CD4-positive, alpha-beta T cell treated with Interleukin-10 for 1 hour (primary cell): ENCODE results near the gene VAPB.
"Not testable (repeated sequence)": the region's sequence is repeated elsewhere in the genome, so short reads cannot be mapped to it uniquely, and the experiment has no call there.

Experiments used
- DNase-seq: peaks from one replicate; pipeline ENCODE4 v3.0.0-alpha.2; 2020

VAPB gene

GRCh38 chr20:58408603-58409246, 19.7 kb downstream of the VAPB start:
- DNase-seq = peak; percentile 48

DNA sequence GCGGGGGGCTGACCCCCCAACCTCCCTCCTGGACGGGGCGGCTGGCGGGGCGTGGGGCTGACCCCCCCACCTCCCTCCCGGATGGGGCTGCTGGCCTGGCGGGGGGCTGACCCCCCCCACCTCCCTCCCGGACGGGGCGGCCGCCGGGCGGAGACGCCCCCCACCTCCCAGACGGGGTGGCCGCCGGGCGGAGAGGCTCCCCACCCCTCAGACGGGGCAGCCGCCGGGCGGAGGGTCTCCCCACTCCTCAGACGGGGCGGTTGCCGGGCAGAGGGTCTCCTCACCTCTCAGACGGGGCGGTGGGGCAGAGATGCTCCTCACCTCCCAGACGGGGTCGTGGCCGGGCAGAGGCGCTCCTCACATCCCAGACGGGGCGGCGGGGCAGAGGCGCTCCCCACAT, 25.2 kb downstream of the VAPB start:
- not testable (repeated sequence) for DNase-seq

- DNase-seq = not testable (repeated sequence)
Observed at GRCh38 chr20:58414786-58415185, 25.8 kb downstream of the VAPB start.

GRCh38 chr20:58416057-58416456, 27.0 kb downstream of the VAPB start:
- DNase-seq = no peak

- peak; percentile 28 for DNase-seq
Observed at GRCh38 chr20:58416835-58417234, 27.8 kb downstream of the VAPB start.

DNA sequence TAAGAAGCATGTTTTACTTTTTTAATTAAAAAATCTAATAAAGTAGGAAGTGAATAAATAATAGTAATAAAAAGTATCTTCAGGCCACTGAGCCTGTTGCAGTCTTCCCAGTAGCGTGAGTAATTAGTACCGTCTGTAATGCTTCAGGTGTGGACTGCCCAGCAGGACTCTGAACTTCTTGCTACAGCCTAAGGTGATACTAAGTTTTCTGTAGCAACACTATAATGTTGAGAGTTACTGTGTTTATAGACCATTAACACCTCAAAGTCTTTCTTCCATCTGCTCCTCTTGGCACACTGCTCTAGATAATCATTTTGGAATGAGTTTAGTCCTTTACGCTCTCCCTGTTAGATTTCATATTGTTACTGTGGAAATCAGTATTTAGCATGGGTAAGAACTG, 28.4 kb downstream of the VAPB start:
- no peak for DNase-seq

GRCh38 chr20:58418949-58419748, 30.1 kb downstream of the VAPB start:
- no peak for DNase-seq

DNA sequence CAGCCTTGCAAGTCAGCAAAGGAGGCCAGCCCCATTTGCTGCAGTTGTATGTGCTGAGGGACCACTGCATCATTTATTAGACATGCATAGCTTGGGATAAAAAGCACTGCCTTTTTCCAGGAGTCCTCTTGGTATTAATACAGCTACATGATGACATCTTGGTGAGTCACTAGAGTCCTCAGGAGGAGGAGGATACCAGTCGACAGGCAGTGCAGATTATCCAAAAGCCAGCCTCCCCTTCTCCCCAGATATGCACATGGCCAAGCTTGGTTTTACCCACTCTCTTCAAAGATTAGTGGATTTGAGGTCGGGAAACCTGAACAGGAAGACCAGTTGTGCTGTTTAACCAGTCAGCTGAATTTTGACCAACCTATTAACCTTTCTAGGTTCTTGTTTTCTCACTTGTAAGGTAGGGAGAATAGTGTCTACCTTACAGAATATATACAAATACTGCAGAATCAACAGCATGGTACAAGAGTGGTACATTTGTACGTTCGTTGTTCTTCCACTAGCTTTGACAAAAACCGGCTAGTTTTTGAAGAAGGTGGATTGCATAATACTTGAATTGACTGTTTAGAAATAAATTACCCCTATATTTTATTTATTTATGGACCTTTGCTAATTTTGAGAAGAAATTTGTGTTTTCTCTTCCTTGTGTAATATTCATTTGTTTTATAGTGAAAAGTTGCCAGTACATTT, 31.9 kb downstream of the VAPB start:
- no peak for DNase-seq

GRCh38 chr20:58421497-58421850, 32.4 kb downstream of the VAPB start:
- DNase-seq = no peak

- DNase-seq = no peak
Observed at GRCh38 chr20:58424218-58424969, 35.4 kb downstream of the VAPB start.

GRCh38 chr20:58427571-58427970, 38.5 kb downstream of the VAPB start:
- DNase-seq = not testable (repeated sequence)

- no peak for DNase-seq
Observed at GRCh38 chr20:58428364-58428763, 39.3 kb downstream of the VAPB start.

DNA sequence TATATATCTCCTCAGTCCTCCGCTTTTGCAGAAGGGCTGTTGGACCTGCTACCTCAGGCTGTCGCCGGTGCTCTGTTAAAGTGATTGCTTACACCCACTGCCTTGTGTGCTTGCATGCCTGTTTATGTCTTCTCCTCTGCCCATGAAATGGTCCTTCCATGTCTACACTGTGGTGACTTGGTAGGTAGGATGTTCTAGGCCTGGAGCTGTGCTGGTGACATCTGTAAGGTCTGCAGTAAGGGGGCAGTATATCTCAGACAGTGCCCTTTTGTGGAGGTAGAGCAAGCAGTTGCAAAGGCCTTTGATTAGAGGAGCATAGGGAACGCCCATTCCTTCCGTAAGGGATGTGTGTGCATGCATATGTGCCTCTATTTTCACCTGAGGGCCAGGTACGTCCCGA, 40.3 kb downstream of the VAPB start:
- DNase-seq = no peak

GRCh38 chr20:58431134-58431533, 42.1 kb downstream of the VAPB start:
- DNase-seq = no peak

DNA sequence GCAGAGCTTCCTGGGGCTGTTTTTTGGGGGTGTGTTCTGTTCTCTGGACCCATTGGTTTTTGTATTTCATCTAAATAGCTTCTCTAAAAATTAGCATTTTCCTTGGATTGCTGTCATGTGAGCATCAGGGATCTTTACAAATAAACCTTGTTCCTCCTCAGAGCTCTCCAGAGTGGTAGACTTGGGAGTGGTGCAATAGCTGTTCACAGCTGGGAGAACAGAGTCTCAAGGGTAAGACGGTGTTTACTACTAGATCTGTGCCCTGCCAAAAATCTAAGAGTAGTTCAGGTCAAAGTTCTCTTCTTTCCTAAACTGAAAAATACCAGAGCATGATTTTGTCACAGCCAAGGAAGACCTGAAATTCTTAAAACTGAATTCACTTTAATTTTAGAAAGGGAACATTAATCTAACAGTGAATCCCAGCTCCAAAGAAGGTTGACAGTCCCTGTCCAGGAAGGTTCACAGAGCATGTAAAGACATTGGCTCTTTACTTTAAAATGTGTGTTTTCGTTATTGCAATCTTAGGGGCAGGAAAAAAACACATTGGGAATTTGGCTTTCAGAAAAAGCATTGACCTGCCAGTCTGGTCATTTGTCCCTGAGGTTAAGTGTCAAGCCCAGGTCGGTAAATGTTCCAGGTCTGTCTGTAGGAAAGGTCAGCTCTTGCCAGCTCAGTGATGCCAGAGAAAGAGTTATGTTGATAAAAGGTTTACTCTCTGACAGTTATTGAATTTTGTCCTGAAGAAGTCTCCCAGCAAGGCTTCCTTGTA, 43.3 kb downstream of the VAPB start:
- no peak for DNase-seq

DNA sequence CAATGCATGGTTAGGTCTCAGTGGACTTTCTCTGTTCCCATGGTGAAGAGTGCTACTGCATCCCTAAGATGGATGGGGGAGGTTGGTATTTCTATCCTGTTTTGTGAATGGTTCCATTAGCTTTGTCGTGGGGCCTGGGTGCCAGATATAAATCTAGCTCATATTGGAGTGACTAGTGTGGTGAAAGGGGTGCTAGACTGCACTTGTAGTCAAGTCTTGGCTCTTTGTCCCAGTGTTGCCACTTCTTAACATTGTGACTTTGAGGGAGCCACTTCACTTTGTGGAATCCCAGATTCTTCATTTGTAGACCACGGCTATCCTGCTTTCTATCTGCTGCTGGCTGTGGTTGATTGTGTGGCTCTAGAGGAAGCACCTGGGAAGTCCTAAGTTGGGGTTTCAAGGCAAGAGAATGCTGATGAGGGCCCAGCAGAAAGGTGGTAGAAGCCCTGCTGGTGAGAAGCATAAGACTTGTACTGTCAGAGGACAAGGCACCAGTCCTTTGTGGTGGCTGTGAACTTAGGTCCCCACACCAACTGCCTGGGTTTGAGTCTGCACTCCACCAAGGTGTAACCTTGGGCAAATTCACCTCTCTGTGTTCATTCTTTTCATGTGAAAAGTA, 44.1 kb downstream of the VAPB start:
- DNase-seq = no peak

DNA sequence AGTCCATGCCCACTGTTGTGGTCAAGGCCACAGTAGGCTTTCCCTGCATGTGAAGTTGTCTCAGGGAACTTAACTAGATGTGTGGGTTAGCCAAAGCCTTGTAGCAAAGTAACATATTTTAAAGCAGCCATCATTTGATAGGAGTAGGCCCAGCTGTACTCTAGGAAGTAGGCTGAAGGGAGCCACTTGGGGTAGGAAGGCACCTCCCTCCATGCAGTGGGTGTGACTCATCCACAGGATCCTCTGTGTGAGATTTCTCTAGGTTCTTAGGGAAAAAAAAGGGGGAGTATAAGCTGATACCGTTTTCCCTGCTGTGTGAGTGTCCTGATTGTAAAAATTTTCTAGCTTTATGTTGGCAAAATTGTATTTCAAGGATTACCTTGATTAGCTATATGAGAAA, 44.7 kb downstream of the VAPB start:
- DNase-seq = no peak

- DNase-seq = no peak
Observed at GRCh38 chr20:58434326-58434725, 45.3 kb downstream of the VAPB start.

DNA sequence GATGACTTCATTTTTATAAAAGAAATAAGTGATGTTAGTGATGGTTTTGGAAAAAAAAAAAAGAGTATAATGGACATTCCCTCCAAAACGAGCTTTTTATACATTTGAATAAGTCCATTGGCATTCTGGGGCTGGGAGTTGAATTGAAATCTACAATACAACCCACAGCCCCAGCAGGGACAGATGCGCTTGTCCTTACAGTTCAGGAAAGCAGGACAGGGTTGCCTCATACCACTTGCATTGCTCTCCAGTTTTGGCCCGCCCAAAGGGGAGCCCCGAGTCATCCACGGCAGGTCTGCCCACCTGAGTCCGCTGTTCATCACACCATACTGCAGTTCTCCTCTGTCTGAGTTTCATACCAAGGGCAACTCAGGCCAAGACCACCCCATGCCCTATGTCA, 46.2 kb downstream of the VAPB start:
- no peak for DNase-seq

GRCh38 chr20:58436868-58437645, 48.0 kb downstream of the VAPB start:
- no peak for DNase-seq
